ENCODE results near the gene LATS2.

LATS2 gene

GRCh38 chr13:20980430-20980829 lies 81.0 kb downstream of the LATS2 start:
- Histone ChIP-seq H3K4me3 (IDR thresholded peaks at IDR 0.05; ENCODE audit: insufficient read depth, low read depth, low read length) (no peak overlapping the region), H4K20me1 (ENCODE audit: insufficient read depth) (no peaks in the 10 kb centered on the region), H3K4me2 (no peak overlapping the region), H3K79me2 (ENCODE audit: insufficient read depth, low read depth) (no peaks in the 10 kb centered on the region), H3K9ac (no peak overlapping the region), H2AFZ (ENCODE audit: low read depth) (no peak overlapping the region), H3K36me3 (ENCODE audit: insufficient read depth) (no peaks in the 10 kb centered on the region), H3K27ac (no peak overlapping the region), H3K27me3 (ENCODE audit: insufficient read depth, low read depth) (no peaks in the 10 kb centered on the region), H3K4me1 (ENCODE audit: low read depth, poor library complexity, severe bottlenecking) (no peaks in the 10 kb centered on the region)
- TF ChIP-seq, protein P1, sequence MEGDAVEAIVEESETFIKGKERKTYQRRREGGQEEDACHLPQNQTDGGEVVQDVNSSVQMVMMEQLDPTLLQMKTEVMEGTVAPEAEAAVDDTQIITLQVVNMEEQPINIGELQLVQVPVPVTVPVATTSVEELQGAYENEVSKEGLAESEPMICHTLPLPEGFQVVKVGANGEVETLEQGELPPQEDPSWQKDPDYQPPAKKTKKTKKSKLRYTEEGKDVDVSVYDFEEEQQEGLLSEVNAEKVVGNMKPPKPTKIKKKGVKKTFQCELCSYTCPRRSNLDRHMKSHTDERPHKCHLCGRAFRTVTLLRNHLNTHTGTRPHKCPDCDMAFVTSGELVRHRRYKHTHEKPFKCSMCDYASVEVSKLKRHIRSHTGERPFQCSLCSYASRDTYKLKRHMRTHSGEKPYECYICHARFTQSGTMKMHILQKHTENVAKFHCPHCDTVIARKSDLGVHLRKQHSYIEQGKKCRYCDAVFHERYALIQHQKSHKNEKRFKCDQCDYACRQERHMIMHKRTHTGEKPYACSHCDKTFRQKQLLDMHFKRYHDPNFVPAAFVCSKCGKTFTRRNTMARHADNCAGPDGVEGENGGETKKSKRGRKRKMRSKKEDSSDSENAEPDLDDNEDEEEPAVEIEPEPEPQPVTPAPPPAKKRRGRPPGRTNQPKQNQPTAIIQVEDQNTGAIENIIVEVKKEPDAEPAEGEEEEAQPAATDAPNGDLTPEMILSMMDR (conservative IDR thresholded peaks at IDR 0.05; ENCODE audit: low read depth, low read length) = no peak

- H4K20me1 ChIP-seq (ENCODE audit: insufficient read depth) = no peaks in the 10 kb centered on the region
- no peak overlapping the region for H3K27ac ChIP-seq
- H3K27me3 ChIP-seq (ENCODE audit: insufficient read depth, low read depth) = no peaks in the 10 kb centered on the region
- H3K4me1 ChIP-seq (ENCODE audit: low read depth, poor library complexity, severe bottlenecking) = no peaks in the 10 kb centered on the region
- no peaks in the 10 kb centered on the region for H3K79me2 ChIP-seq (ENCODE audit: insufficient read depth, low read depth)
- no peak overlapping the region for H3K9ac ChIP-seq
- no peaks in the 10 kb centered on the region for H3K36me3 ChIP-seq (ENCODE audit: insufficient read depth)
- TF ChIP-seq, protein P1 (conservative IDR thresholded peaks at IDR 0.05; ENCODE audit: low read depth, low read length) = no peak
- H3K4me3 ChIP-seq (IDR thresholded peaks at IDR 0.05; ENCODE audit: insufficient read depth, low read depth, low read length) = no peak overlapping the region
- no peak overlapping the region for H2AFZ ChIP-seq (ENCODE audit: low read depth)
- no peak overlapping the region for H3K4me2 ChIP-seq
Observed at GRCh38 chr13:20977394-20977793, 84.0 kb downstream of the LATS2 start.

GRCh38 chr13:20974981-20975585 lies 86.3 kb downstream of the LATS2 start:
- TF ChIP-seq, protein P1 (conservative IDR thresholded peaks at IDR 0.05; ENCODE audit: low read depth, low read length) = no peak
- H2AFZ ChIP-seq (ENCODE audit: low read depth) = no peak overlapping the region
- no peak overlapping the region for H3K4me2 ChIP-seq
- no peaks in the 10 kb centered on the region for H3K27me3 ChIP-seq (ENCODE audit: insufficient read depth, low read depth)
- H4K20me1 ChIP-seq (ENCODE audit: insufficient read depth) = no peaks in the 10 kb centered on the region
- H3K27ac ChIP-seq = no peak overlapping the region
- no peak overlapping the region for H3K9ac ChIP-seq
- no peak overlapping the region for H3K4me3 ChIP-seq (IDR thresholded peaks at IDR 0.05; ENCODE audit: insufficient read depth, low read depth, low read length)
- H3K36me3 ChIP-seq (ENCODE audit: insufficient read depth) = no peaks in the 10 kb centered on the region
- H3K4me1 ChIP-seq (ENCODE audit: low read depth, poor library complexity, severe bottlenecking) = no peaks in the 10 kb centered on the region
- no peaks in the 10 kb centered on the region for H3K79me2 ChIP-seq (ENCODE audit: insufficient read depth, low read depth)

DNA sequence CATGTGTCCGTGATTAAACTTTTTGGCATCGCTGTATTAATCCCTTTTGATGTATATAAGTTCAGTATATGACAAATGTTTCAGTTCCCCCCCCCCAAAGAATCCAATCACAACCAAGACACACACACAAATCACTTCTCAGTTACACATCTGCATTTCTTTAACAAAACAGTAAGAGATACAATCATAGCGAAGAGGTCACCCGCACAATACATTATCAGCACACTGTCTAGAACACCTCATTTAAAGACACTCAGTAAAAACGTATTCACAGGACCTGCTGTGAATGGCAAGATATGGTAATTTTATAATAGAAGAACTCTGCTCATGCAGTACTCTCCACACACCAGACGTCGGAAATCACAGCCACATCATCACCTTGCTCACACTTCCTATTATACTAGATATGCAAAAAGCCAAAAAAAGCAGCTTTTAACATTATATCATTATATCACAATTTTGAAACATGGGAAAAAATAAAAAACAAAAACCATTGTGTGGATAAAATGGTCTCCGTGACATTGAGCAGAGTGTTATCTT lies 87.4 kb downstream of the LATS2 start:
- H3K27me3 ChIP-seq (ENCODE audit: insufficient read depth, low read depth) = no peaks in the 10 kb centered on the region
- no peaks in the 10 kb centered on the region for H3K79me2 ChIP-seq (ENCODE audit: insufficient read depth, low read depth)
- H4K20me1 ChIP-seq (ENCODE audit: insufficient read depth) = no peaks in the 10 kb centered on the region
- H3K4me1 ChIP-seq (ENCODE audit: low read depth, poor library complexity, severe bottlenecking) = no peaks in the 10 kb centered on the region
- H2AFZ ChIP-seq (ENCODE audit: low read depth) = no peak overlapping the region
- no peak overlapping the region for H3K4me3 ChIP-seq (IDR thresholded peaks at IDR 0.05; ENCODE audit: insufficient read depth, low read depth, low read length)
- H3K9ac ChIP-seq = no peak overlapping the region
- TF ChIP-seq, protein P1 (conservative IDR thresholded peaks at IDR 0.05; ENCODE audit: low read depth, low read length) = no peak
- H3K36me3 ChIP-seq (ENCODE audit: insufficient read depth) = no peaks in the 10 kb centered on the region
- H3K27ac ChIP-seq = no peak overlapping the region
- H3K4me2 ChIP-seq = no peak overlapping the region

Measured in KMS-11 (cell line).